Measurements from ENCODE around the gene JPT2.

DNA sequence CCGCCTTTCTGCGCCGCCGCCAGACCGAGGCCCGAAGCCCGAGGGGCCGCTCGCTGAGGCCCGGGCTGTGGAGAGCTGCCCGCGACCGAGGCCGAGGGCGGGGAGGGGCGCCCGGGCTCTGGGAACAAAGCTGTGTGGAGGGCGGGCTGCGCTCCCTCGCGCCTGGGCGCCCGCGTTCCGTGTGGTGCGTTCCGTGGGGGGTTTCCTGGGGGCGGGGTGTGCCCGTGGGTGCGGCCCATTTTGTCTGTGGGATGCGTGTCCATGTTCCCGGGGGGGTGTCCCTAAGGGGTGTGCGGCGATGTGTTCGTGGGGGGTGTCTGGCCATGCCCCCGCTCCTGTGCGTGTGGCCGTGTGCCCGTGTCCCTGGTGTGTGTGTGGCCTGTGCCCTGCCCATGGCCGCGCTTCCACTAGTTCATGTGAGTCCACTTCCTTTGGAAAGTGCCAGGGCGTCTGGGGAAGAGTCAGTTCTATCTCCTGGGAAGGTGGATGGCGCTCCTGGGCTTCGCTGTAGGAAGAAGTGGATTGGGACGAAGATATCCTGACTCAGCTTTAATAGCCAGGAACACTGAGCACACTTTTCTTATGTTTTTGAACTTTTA is 520 bp downstream of the JPT2 start:
- TF ChIP-seq, protein P1, sequence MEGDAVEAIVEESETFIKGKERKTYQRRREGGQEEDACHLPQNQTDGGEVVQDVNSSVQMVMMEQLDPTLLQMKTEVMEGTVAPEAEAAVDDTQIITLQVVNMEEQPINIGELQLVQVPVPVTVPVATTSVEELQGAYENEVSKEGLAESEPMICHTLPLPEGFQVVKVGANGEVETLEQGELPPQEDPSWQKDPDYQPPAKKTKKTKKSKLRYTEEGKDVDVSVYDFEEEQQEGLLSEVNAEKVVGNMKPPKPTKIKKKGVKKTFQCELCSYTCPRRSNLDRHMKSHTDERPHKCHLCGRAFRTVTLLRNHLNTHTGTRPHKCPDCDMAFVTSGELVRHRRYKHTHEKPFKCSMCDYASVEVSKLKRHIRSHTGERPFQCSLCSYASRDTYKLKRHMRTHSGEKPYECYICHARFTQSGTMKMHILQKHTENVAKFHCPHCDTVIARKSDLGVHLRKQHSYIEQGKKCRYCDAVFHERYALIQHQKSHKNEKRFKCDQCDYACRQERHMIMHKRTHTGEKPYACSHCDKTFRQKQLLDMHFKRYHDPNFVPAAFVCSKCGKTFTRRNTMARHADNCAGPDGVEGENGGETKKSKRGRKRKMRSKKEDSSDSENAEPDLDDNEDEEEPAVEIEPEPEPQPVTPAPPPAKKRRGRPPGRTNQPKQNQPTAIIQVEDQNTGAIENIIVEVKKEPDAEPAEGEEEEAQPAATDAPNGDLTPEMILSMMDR (IDR thresholded peaks at IDR 0.05) = no peak
- peak; percentile 43 for TF ChIP-seq POLR2AphosphoS5 (IDR thresholded peaks at IDR 0.05)

All from prostate gland (tissue), 2 donors.